ENCODE measurements around the gene SF3B6. TPM values are rescaled to one million over a fixed set of nuclear protein-coding genes. Genes with fewer than 3 reads are reported as not detected.

Gene SF3B6
- polyA plus RNA-seq, 3 donors, result 67.6 to 172 (median 146) TPM

DNA sequence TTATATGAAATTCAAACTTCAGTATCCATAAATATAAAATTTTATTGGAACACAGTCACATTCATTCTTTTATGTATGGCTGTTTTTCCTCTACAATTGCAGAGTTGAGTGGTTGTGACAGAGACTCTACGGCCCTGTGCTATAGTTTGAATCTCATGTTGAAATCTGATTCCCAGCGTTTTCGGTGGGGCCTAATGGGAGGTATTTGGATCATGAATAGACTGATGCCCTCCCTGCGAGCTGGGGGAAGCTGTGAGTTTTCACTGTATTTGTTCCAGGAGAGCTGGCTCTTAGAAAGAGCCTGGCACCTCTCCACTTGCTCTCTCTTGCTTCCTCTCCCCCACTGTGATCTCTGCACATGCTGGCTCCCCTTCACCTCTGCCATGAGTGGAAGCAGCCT, 45.3 kb upstream of the SF3B6 start:
- peaks cover 0 to 3% (median 0%) of the 10 kb centered on the region in 3 donors for H3K27me3 Mint-ChIP-seq (ENCODE audit: low read depth in 3 of 3)
- Histone ChIP-seq H3K27ac (ENCODE audit: low read depth in 1 of 2, low read length in 2 of 2) (no peak overlapping the region), H3K4me2 (replicated peaks; ENCODE audit: extremely low read depth, low read length, poor library complexity, severe bottlenecking) (no peak overlapping the region), H3K36me3 (replicated peaks in 1 of 2; ENCODE audit: control insufficient read depth in 1 of 2, insufficient read depth in 2 of 2, low read length in 2 of 2) (no peaks in the 10 kb centered on the region), H4K20me1 (ENCODE audit: insufficient read depth, low read length) (no peaks in the 10 kb centered on the region), H3K4me3 (replicated peaks in 1 of 3; ENCODE audit: low read depth in 2 of 3, low read length in 3 of 3) (no peak overlapping the region), H3K9me3 (replicated peaks in 1 of 2; ENCODE audit: control insufficient read depth in 1 of 2, insufficient read depth in 1 of 2, low read length in 2 of 2) (no peaks in the 10 kb centered on the region), H3K4me1 (ENCODE audit: control insufficient read depth in 1 of 2, insufficient read depth in 2 of 2, low read length in 2 of 2) (peaks cover 14 to 16% of the 10 kb centered on the region in 2 donors), H3K27me3 (ENCODE audit: control insufficient read depth in 2 of 2, insufficient read depth in 2 of 2, low read length in 2 of 2) (no peaks in the 10 kb centered on the region), H3K9ac (ENCODE audit: insufficient read depth, low read length, poor library complexity, severe bottlenecking) (no peak overlapping the region), H2AFZ (ENCODE audit: insufficient read depth, low read depth, low read length, poor library complexity, severe bottlenecking) (no peak overlapping the region), H3K79me2 (ENCODE audit: insufficient read depth, low read length) (no peaks in the 10 kb centered on the region)
- H3K4me1 Mint-ChIP-seq, result peaks cover 15% of the 10 kb centered on the region
- intact Hi-C loops (cut with micrococcal nuclease), result no loop called here
- peaks cover 2 to 3% of the 10 kb centered on the region in 2 donors for H3K36me3 Mint-ChIP-seq
- DNase-seq, result no peak
- no peaks in the 10 kb centered on the region for H3K9me3 Mint-ChIP-seq
- WGBS (ENCODE audit: insufficient coverage), result no CpG with 5 or more reads among the region's 4 CpGs
- H3K27ac Mint-ChIP-seq, result no peak overlapping the region
- TF ChIP-seq, protein P1, sequence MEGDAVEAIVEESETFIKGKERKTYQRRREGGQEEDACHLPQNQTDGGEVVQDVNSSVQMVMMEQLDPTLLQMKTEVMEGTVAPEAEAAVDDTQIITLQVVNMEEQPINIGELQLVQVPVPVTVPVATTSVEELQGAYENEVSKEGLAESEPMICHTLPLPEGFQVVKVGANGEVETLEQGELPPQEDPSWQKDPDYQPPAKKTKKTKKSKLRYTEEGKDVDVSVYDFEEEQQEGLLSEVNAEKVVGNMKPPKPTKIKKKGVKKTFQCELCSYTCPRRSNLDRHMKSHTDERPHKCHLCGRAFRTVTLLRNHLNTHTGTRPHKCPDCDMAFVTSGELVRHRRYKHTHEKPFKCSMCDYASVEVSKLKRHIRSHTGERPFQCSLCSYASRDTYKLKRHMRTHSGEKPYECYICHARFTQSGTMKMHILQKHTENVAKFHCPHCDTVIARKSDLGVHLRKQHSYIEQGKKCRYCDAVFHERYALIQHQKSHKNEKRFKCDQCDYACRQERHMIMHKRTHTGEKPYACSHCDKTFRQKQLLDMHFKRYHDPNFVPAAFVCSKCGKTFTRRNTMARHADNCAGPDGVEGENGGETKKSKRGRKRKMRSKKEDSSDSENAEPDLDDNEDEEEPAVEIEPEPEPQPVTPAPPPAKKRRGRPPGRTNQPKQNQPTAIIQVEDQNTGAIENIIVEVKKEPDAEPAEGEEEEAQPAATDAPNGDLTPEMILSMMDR (IDR thresholded peaks at IDR 0.05), result no peak
- no peak overlapping the region for H3K4me3 Mint-ChIP-seq

DNA sequence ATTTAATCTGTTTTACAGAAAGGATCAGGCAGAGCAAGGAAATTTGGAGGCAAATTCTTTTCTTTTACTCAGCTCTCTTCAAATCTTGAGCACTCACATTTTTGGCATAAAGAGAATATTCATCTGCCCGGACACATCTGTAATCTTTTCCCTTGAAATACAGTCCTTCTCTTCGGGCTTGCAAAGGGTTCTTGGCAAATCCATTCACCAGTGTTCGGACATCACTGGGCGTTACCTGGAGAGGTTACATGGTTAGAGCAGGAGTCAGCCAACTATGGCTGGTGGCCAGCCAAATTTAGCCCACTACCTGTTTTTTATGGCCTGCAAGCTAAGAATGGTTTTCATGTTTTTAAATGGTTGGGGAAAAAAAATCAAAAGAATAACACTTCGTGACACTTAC, 44.9 kb upstream of the SF3B6 start:
- no peak overlapping the region for H3K4me3 ChIP-seq (replicated peaks in 1 of 3; ENCODE audit: low read depth in 2 of 3, low read length in 3 of 3)
- no CpG with 5 or more reads among the region's 5 CpGs for WGBS (ENCODE audit: insufficient coverage)
- H3K27me3 ChIP-seq (ENCODE audit: control insufficient read depth in 2 of 2, insufficient read depth in 2 of 2, low read length in 2 of 2), result no peaks in the 10 kb centered on the region
- no peaks in the 10 kb centered on the region for H3K79me2 ChIP-seq (ENCODE audit: insufficient read depth, low read length)
- no peak overlapping the region for H2AFZ ChIP-seq (ENCODE audit: insufficient read depth, low read depth, low read length, poor library complexity, severe bottlenecking)
- H3K27ac ChIP-seq (ENCODE audit: low read depth in 1 of 2, low read length in 2 of 2), result no peak overlapping the region
- intact Hi-C loops (cut with micrococcal nuclease), result no loop called here
- H3K4me1 Mint-ChIP-seq, result peaks cover 15% of the 10 kb centered on the region
- H3K36me3 ChIP-seq (replicated peaks in 1 of 2; ENCODE audit: control insufficient read depth in 1 of 2, insufficient read depth in 2 of 2, low read length in 2 of 2), result no peaks in the 10 kb centered on the region
- no peak overlapping the region for H3K27ac Mint-ChIP-seq
- no peaks in the 10 kb centered on the region for H3K9me3 ChIP-seq (replicated peaks in 1 of 2; ENCODE audit: control insufficient read depth in 1 of 2, insufficient read depth in 1 of 2, low read length in 2 of 2)
- H3K4me2 ChIP-seq (replicated peaks; ENCODE audit: extremely low read depth, low read length, poor library complexity, severe bottlenecking), result no peak overlapping the region
- no peak overlapping the region for H3K9ac ChIP-seq (ENCODE audit: insufficient read depth, low read length, poor library complexity, severe bottlenecking)
- H3K27me3 Mint-ChIP-seq (ENCODE audit: low read depth in 3 of 3), result peaks cover 0 to 3% (median 0%) of the 10 kb centered on the region in 3 donors
- no peak for DNase-seq
- peaks cover 2 to 3% of the 10 kb centered on the region in 2 donors for H3K36me3 Mint-ChIP-seq
- TF ChIP-seq, protein P1 (IDR thresholded peaks at IDR 0.05), result no peak
- no peaks in the 10 kb centered on the region for H3K9me3 Mint-ChIP-seq
- H4K20me1 ChIP-seq (ENCODE audit: insufficient read depth, low read length), result no peaks in the 10 kb centered on the region
- no peak overlapping the region for H3K4me3 Mint-ChIP-seq
- H3K4me1 ChIP-seq (ENCODE audit: control insufficient read depth in 1 of 2, insufficient read depth in 2 of 2, low read length in 2 of 2), result peaks cover 14 to 16% of the 10 kb centered on the region in 2 donors
